Adrenal gland (tissue), 12 donors: ENCODE measurements around the gene HPCA. TPM values are rescaled to one million over a fixed set of nuclear protein-coding genes. Genes with fewer than 3 reads are reported as not detected.

Source experiments
- DNase-seq, 7 donors: peaks; one replicate each; pipeline ENCODE4 v3.0.0-alpha.2; 2019 to 2020
- H3K27ac ChIP-seq, 5 donors: fragments of 200-600 bp; sonication (generic) in 4 of 5; 1 replicate in 3 of 5; 2 replicates in 2 of 5; pipeline versions ENCODE4 v1.5.1 to v1.8.0; 2016 to 2020; ENCODE audit warnings: mild to moderate bottlenecking in 1 of 5
- H3K27me3 ChIP-seq: fragments of 200-600 bp; 2 replicates; pipeline ENCODE4 v1.8.0; 2021
- H3K36me3 ChIP-seq, 2 donors: fragments of 200-600 bp; replicated peaks in 1 of 2; 1 replicate in 1 of 2; 2 replicates in 1 of 2; pipeline versions ENCODE4 v1.5.1 to v1.8.0; 2018 to 2022
- H3K4me1 ChIP-seq, 2 donors: fragments of 200-600 bp; replicated peaks in 1 of 2; 1 replicate in 1 of 2; 2 replicates in 1 of 2; pipeline versions ENCODE4 v1.5.1 to v1.8.0; 2018 to 2021
- H3K4me3 ChIP-seq, 4 donors: fragments of 200-600 bp; sonication (generic) in 3 of 4; one replicate each; pipeline ENCODE4 v1.5.1; 2016 to 2018
- H3K9me3 ChIP-seq, 3 donors: fragments of 200-600 bp; sonication (generic) in 1 of 3; replicated peaks in 1 of 3; 1 replicate in 2 of 3; 2 replicates in 1 of 3; pipeline versions ENCODE4 v1.5.1 to v1.8.0; 2016 to 2021
- POLR2A ChIP-seq, 2 donors: fragments of 450-650 bp; IDR thresholded peaks; one replicate each; pipeline ENCODE4 v1.6.1; 2017; ENCODE audit warnings: antibody characterized with exemption in 2 of 2, mild to moderate bottlenecking in 2 of 2, moderate library complexity in 1 of 2
- WGBS, 4 donors: extraction: QIAGEN DNeasy Blood & Tissue Kit in 2 of 4; methylation state at CpG; one replicate each; pipeline versions ENCODE4 v1.1.5 to v1.1.7; 2013 to 2017; 5-methylcytosine and 5-hydroxymethylcytosine counted together
- intact Hi-C, 2 donors: fragments of 100-400 bp; cut with DNase I; formaldehyde crosslinking; loops; one replicate each; pipeline versions ENCODE4 v1.14.1 to v1.15.0; 2022 to 2023
- polyA plus RNA-seq, 3 donors: library from polyadenylated mRNA; stranded (reverse); fragments of 200-250 nt in 2 of 3; fragments of 350-450 nt in 1 of 3; fragmentation: Illumina TruSeq in 1 of 3; extraction: RNeasy Lipid Tissue Mini Kit (QIAGEN cat#74804) in 1 of 3; gene quantifications; one replicate each; pipeline ENCODE4 v1.2.3, GENCODE V29; 2013 to 2014
- total RNA-seq, 9 donors: library from RNA; depleted of rRNA in 4 of 9; stranded (reverse); fragments of >200 nt in 4 of 9; fragments of 120-200 nt in 1 of 9; fragmentation: NEBNext Ultra II Directional in 1 of 9; extraction: Animal tissue kit (Norgen Biotek cat#: 25700) in 1 of 9; gene quantifications; one replicate each; pipeline versions ENCODE4 v1.1.0 to v1.2.4, GENCODE V29; 2013 to 2023
- TF ChIP-seq, protein P1 (sequence below), 6 experiments: fragments of 450-650 bp in 4 of 6; fragments of 200-600 bp in 2 of 6; sonication (generic) in 1 of 6; IDR thresholded peaks; 1 replicate in 5 of 6; 2 replicates in 1 of 6; pipeline versions ENCODE4 v1.5.1 to v1.8.0; 2016 to 2021; ENCODE audit warnings: antibody characterized with exemption in 6 of 6, mild to moderate bottlenecking in 2 of 6, moderate library complexity in 1 of 6
- donor health status: healthy with polysubstance abuse.
- donor health status: Bipolar disorder and iron deficiency.
- donor health status: DM: yes; HTN: yes; CAD: no.
- donor health status: DM: no; HTN: no; CAD: no.
- donor health status: DM: no; HTN: no; CAD: no.
- donor health status: DM: yes; HTN: yes; CAD: no.

Gene HPCA
- total and polyA plus RNA-seq, 12 donors: 0.17 to 3.1 (median 0.62) TPM; not detected in 6

DNA sequence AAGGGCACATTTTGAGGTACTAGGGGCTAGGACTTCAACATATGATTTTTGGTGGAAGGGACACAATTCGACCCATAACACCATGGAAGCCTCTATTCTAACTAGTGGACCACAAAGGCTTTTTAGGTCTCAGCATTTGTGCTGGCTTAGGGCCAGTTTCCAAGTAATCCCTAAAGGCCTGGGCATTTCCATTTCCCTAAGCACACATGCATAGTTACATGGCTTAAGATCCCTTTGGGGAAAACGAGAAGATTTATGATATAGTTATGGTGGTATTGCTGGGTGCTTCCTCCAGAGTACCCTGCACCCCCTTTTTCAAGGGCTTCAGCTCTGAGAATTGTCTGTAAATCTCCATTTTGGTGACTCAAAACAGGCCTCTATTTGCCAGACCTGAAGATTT lies 43.1 kb downstream of the HPCA start:
- Histone ChIP-seq H3K9me3 (no peaks in the 10 kb centered on the region), H3K27ac (no peak overlapping the region), H3K4me3 (no peak overlapping the region), H3K36me3 (no peaks in the 10 kb centered on the region), H3K27me3 (peaks cover 7% of the 10 kb centered on the region), H3K4me1 (peaks cover 3 to 21% of the 10 kb centered on the region in 2 donors)
- DNase-seq: no peak
- TF ChIP-seq POLR2A (IDR thresholded peaks at IDR 0.05): no peak
- TF ChIP-seq, protein P1, sequence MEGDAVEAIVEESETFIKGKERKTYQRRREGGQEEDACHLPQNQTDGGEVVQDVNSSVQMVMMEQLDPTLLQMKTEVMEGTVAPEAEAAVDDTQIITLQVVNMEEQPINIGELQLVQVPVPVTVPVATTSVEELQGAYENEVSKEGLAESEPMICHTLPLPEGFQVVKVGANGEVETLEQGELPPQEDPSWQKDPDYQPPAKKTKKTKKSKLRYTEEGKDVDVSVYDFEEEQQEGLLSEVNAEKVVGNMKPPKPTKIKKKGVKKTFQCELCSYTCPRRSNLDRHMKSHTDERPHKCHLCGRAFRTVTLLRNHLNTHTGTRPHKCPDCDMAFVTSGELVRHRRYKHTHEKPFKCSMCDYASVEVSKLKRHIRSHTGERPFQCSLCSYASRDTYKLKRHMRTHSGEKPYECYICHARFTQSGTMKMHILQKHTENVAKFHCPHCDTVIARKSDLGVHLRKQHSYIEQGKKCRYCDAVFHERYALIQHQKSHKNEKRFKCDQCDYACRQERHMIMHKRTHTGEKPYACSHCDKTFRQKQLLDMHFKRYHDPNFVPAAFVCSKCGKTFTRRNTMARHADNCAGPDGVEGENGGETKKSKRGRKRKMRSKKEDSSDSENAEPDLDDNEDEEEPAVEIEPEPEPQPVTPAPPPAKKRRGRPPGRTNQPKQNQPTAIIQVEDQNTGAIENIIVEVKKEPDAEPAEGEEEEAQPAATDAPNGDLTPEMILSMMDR (IDR thresholded peaks at IDR 0.05): no peak
- intact Hi-C loops: no loop called here
- WGBS, 4 donors: 39 to 70% (median 56%) methylated on average over 2 of the region's 2 CpGs

DNA sequence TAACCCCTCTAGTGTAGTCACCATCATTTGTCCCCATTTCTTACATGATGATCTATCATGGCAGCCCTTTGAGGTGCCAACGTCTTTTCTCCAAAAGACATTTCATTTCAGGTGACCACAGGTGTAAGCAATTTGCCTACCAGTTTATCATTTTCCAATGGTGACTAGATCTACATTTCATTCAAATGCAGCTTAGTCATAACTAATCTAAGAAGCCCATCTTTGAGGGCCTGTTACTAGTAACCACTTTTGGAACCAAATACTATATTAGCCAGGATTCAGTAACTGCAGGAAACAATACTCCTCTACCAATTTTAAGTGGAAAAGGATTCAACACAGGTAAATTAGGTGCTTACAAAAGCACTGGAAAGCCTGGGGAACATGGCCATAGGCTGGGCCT lies 45.5 kb downstream of the HPCA start:
- Histone ChIP-seq H3K36me3 (peaks cover 0 to 5% of the 10 kb centered on the region in 2 donors), H3K4me1 (peaks cover 3 to 11% of the 10 kb centered on the region in 2 donors), H3K27me3 (no peaks in the 10 kb centered on the region), H3K27ac (no peak overlapping the region), H3K4me3 (no peak overlapping the region), H3K9me3 (no peaks in the 10 kb centered on the region)
- no peak for DNase-seq
- TF ChIP-seq, protein P1 (IDR thresholded peaks at IDR 0.05): no peak
- TF ChIP-seq POLR2A (IDR thresholded peaks at IDR 0.05): no peak
- 79 to 88% (median 82%) methylated on average over 1 of the region's 1 CpG for WGBS, 4 donors
- intact Hi-C loops: loop anchor here (5.0 to 10.0 kb wide), 3 partner anchors 113 to 153 kb away; partner anchors contain the start of gene AZIN2 (in 1 of the 2)

DNA sequence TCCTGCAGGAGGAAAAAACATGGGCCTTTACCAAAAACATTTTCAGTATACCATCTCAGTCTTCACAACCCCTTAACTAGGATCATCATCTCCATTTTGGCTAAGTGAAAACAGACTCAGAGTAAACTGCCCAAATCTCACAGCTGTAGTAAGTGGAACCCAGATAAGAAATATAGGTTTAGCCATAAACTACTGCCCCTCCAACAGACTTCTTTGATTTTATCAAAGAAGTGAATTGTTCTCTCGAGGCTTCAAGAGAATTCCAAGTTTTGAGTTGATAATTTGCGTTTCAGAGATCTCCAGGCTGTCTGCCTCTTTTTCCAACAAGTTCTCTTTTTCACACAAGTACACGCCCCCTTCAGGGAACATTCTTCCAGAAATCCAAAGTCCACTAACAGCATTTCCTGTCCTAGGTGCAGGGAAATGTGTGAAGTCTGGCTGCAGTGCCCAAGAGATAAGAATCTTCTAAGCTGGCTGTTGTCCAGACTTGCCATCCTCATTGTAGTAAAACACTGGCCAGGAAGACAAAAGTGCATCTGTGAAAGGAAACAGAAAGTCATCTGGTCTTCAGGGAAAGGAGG lies 47.5 kb downstream of the HPCA start:
- no peaks in the 10 kb centered on the region for H3K9me3 ChIP-seq
- peak; percentile 40 to 82 (median 66) for DNase-seq
- TF ChIP-seq, protein P1 (IDR thresholded peaks at IDR 0.05): peak in 1 of 6 experiments; percentile 43
- no peak for TF ChIP-seq POLR2A (IDR thresholded peaks at IDR 0.05)
- H3K36me3 ChIP-seq: peaks cover 0 to 20% of the 10 kb centered on the region in 2 donors
- H3K4me3 ChIP-seq: no peak overlapping the region
- peak overlapping the region in 2 of 5 donors; percentile 43 to 50 for H3K27ac ChIP-seq
- intact Hi-C loops: loop anchor here (5.0 to 10.0 kb wide), 3 partner anchors 111 to 151 kb away; partner anchors contain the start of gene AZIN2 (in 1 of the 2)
- H3K27me3 ChIP-seq: no peaks in the 10 kb centered on the region
- H3K4me1 ChIP-seq: peaks cover 3 to 11% of the 10 kb centered on the region in 2 donors
- WGBS, 4 donors: 23 to 47% (median 43%) methylated on average over 3 of the region's 3 CpGs

DNA sequence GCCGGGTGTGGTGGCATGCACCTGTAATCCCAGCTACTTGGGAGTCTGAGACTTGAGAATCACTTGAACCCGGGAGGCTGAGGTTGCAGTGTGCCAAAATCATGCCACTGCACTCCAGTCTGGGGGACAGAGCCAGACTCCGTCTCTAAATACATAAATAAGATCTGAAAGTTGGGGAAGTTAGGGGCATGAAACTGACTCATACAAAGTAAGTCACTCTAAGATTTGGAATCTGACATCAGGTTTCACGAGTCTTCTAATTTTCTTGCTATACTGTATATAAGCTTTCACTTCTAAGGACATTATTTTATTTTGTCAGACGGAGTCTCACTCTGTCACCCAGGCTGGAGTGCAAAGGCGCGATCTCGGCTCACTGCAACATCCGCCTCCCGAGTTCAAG lies 48.2 kb downstream of the HPCA start:
- peaks cover 3 to 18% of the 10 kb centered on the region in 2 donors for H3K4me1 ChIP-seq
- H3K9me3 ChIP-seq: no peaks in the 10 kb centered on the region
- intact Hi-C loops: loop anchor here (5.0 to 10.0 kb wide), 3 partner anchors 110 to 150 kb away; partner anchors contain the start of gene AZIN2 (in 1 of the 2)
- TF ChIP-seq, protein P1 (IDR thresholded peaks at IDR 0.05): no peak
- TF ChIP-seq POLR2A (IDR thresholded peaks at IDR 0.05): no peak
- DNase-seq: no peak
- H3K27ac ChIP-seq: peak overlapping the region in 2 of 5 donors; percentile 43 to 50
- peaks cover 0 to 20% of the 10 kb centered on the region in 2 donors for H3K36me3 ChIP-seq
- no peak overlapping the region for H3K4me3 ChIP-seq
- H3K27me3 ChIP-seq: no peaks in the 10 kb centered on the region
- 87 to 96% (median 94%) methylated on average over 10 of the region's 10 CpGs for whole genome bisulfite sequencing, 4 donors
